ENCODE measurements around the gene GPANK1.
A peak's percentile ranks its signal among the peaks of the same experiment; 100 is the strongest.

DNA sequence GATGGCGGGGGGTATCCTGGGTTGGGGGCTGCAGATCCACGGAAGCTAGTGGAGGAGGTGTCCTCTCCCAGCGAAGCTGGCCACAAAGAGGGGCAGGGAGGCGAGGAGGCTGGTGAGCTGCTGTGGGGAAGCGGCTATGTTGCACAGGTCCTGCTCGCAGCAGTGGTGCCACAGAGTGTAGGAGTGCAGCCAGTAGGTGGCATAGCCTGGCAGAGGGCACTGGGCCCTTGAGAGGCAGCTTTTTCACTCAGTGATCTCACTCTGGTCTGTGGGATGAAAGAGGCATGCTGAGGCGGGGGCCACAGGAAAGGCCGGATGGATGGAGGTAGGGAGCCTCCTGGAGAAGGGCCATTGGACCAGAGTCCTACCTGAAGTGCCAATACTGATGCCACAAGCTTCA lies 47.5 kb upstream of the GPANK1 start:
- TF ChIP-seq, protein P1, sequence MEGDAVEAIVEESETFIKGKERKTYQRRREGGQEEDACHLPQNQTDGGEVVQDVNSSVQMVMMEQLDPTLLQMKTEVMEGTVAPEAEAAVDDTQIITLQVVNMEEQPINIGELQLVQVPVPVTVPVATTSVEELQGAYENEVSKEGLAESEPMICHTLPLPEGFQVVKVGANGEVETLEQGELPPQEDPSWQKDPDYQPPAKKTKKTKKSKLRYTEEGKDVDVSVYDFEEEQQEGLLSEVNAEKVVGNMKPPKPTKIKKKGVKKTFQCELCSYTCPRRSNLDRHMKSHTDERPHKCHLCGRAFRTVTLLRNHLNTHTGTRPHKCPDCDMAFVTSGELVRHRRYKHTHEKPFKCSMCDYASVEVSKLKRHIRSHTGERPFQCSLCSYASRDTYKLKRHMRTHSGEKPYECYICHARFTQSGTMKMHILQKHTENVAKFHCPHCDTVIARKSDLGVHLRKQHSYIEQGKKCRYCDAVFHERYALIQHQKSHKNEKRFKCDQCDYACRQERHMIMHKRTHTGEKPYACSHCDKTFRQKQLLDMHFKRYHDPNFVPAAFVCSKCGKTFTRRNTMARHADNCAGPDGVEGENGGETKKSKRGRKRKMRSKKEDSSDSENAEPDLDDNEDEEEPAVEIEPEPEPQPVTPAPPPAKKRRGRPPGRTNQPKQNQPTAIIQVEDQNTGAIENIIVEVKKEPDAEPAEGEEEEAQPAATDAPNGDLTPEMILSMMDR (IDR thresholded peaks at IDR 0.05) = peak in 3 of 4 donors; percentile 8 to 28 (median 27)
- TF ChIP-seq POLR2A (IDR thresholded peaks at IDR 0.05) = no peak
